ENCODE measurements around the gene LLGL2. TPM values are rescaled to one million over a fixed set of nuclear protein-coding genes. Genes with fewer than 3 reads are reported as not detected.

LLGL2 gene
- total RNA-seq, 1 donor from 2014 or later = 44.9 TPM

DNA sequence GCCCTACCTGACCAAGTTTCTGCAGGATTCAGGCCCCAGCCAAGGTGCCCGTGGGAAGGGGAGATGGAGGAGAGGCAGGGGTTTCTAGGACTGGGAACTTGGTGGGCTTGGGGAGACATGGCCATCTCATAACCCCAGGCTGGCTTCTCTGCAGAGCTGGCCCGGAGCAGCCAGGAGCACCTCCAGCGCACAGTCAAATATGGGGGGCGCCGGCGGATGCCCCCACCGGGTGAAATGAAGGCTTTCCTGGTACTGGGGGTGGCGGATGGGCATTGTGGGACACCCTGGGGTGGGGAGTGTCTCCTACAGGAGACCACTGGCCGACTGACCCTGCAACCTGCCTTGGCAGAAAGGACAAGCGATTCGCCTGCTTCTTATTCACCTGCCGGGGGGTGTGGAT is 98.5 kb downstream of the LLGL2 start:
- Histone ChIP-seq H3K9me3 (no peaks in the 10 kb centered on the region), H3K27ac (no peak overlapping the region), H3K4me3 (no peak overlapping the region), H3K36me3 (peaks cover 0 to 39% of the 10 kb centered on the region in 2 donors), H3K27me3 (no peaks in the 10 kb centered on the region), H3K4me1 (no peaks in the 10 kb centered on the region)
- no peak for DNase-seq (ENCODE audit: extremely low spot score in 2 of 2)
- TF ChIP-seq, protein P1, sequence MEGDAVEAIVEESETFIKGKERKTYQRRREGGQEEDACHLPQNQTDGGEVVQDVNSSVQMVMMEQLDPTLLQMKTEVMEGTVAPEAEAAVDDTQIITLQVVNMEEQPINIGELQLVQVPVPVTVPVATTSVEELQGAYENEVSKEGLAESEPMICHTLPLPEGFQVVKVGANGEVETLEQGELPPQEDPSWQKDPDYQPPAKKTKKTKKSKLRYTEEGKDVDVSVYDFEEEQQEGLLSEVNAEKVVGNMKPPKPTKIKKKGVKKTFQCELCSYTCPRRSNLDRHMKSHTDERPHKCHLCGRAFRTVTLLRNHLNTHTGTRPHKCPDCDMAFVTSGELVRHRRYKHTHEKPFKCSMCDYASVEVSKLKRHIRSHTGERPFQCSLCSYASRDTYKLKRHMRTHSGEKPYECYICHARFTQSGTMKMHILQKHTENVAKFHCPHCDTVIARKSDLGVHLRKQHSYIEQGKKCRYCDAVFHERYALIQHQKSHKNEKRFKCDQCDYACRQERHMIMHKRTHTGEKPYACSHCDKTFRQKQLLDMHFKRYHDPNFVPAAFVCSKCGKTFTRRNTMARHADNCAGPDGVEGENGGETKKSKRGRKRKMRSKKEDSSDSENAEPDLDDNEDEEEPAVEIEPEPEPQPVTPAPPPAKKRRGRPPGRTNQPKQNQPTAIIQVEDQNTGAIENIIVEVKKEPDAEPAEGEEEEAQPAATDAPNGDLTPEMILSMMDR (IDR thresholded peaks at IDR 0.05) = no peak
- no peak for TF ChIP-seq POLR2A (IDR thresholded peaks at IDR 0.05)
- TF ChIP-seq POLR2AphosphoS5 (IDR thresholded peaks at IDR 0.05; ENCODE audit: insufficient read depth in 1 of 2, low read depth in 1 of 2) = no peak
- intact Hi-C loops (cut with DNase I) = no loop called here

Small RNA genes within 50 kb of the gene (microRNA-seq; reads per million reads assigned to microRNA genes)
- gene MIR6785 (ENCODE audit: borderline number of aligned reads, borderline replicate concordance) = not detected

Other genes starting within 250 kb of the LLGL2 start
- gene SLC25A19, start 236.3 kb upstream of the LLGL2 start, total RNA-seq = 16.7 TPM
- 71.9 TPM for gene GRB2, start 120.0 kb upstream of the LLGL2 start, total RNA-seq
- 43.2 TPM for gene TMEM94, start 69.1 kb upstream of the LLGL2 start, total RNA-seq
- 19.9 TPM for gene CASKIN2, start 10.2 kb upstream of the LLGL2 start, total RNA-seq
- gene TSEN54, start 9.2 kb upstream of the LLGL2 start, total RNA-seq = 30.9 TPM
- 160 TPM for gene MYO15B, start 62.1 kb downstream of the LLGL2 start, total RNA-seq
- 2.2 TPM for gene SMIM5, start 107.7 kb downstream of the LLGL2 start, total RNA-seq
- 44.0 TPM for gene RECQL5, start 141.5 kb downstream of the LLGL2 start, total RNA-seq
- gene SAP30BP, start 141.6 kb downstream of the LLGL2 start, total RNA-seq = 79.1 TPM
- gene ITGB4, start 195.8 kb downstream of the LLGL2 start, total RNA-seq = 169 TPM
- 18.4 TPM for gene GALK1, start 239.5 kb downstream of the LLGL2 start, total RNA-seq

All from vagina (tissue), 2 donors.